ENCODE results near the gene CYP46A1.

The CYP46A1 gene

GRCh38 chr14:99716091-99716849 lies 32.2 kb downstream of the CYP46A1 start:
- Histone ChIP-seq H3K27me3 (ENCODE audit: control insufficient read depth, insufficient read depth, low read length) (no peaks in the 10 kb centered on the region; the same call in 1 of the 2 replicates), H3K4me1 (ENCODE audit: control insufficient read depth, insufficient read depth, low read length) (no peaks in the 10 kb centered on the region), H3K4me3 (ENCODE audit: low read depth, low read length) (no peak overlapping the region), H3K27ac (ENCODE audit: low read depth, low read length) (no peak overlapping the region), H3K36me3 (ENCODE audit: control insufficient read depth, insufficient read depth, low read length) (no peaks in the 10 kb centered on the region), H3K9me3 (ENCODE audit: control insufficient read depth, insufficient read depth, low read depth, low read length) (peaks cover 4% of the 10 kb centered on the region), H3K9ac (ENCODE audit: low read length) (no peak overlapping the region)

DNA sequence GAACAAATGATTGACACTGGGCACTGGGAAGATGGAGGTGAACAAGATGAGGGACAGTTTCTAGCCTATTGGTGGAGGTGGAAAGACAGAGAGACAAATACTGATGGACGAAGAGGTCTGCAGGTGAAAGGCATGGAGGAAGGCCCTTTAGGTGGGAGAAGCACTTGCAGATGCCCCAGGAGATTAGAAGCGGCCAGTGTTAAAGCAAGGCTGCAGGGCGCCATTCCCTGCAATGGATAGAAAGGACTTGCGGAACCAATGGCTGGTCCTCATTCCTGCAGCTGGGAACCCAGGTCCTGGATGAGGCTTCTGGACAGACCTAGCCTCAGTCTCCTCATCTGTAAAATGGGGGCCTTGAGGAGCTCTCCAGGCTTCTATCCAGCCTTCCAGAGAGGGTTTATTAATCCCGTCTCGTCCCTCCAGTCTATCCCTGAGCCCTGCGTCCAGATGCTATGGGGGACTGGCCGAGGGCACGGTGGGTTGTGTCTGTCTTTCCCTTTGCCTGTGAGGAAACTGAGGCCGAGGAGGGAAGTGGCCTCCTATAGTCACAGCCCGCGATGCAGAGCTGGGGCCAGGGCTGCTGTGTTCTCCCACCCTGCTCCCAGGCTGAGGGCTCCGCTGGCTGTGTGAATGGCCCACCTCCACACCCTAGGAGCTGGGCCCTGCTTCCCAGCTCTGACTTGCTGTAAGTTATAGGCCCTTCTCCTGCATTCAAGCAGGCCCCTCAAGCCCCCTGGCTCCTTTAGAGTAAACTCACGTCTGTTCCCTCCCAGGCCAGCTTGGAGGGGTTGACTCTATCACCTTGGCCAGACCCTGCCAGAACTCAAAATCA lies 33.0 kb downstream of the CYP46A1 start:
- no peaks in the 10 kb centered on the region for H3K4me1 ChIP-seq (ENCODE audit: control insufficient read depth, insufficient read depth, low read length)
- no peak overlapping the region for H3K4me3 ChIP-seq (ENCODE audit: low read depth, low read length)
- H3K27ac ChIP-seq (ENCODE audit: low read depth, low read length): no peak overlapping the region
- no peaks in the 10 kb centered on the region; the same call in 1 of the 2 replicates for H3K9me3 ChIP-seq (ENCODE audit: control insufficient read depth, insufficient read depth, low read depth, low read length)
- H3K36me3 ChIP-seq (ENCODE audit: control insufficient read depth, insufficient read depth, low read length): no peaks in the 10 kb centered on the region
- H3K27me3 ChIP-seq (ENCODE audit: control insufficient read depth, insufficient read depth, low read length): no peaks in the 10 kb centered on the region
- no peak overlapping the region for H3K9ac ChIP-seq (ENCODE audit: low read length)

DNA sequence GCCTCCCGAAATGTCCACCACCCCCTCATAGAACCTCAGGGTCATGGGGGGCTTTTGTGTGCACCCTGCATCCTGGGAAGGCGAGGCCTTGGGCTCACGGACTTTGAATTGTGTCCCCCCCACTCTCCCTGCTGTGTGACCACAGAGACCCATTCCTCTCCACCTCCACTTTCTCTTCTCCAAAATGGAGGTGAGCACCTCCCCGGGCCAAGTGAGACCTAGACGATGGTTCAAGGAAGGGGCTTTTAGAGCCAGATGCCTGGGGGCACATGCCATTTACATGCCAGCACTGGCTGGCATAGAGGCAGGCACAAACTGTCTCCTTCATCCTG lies 33.5 kb downstream of the CYP46A1 start:
- H3K9ac ChIP-seq (ENCODE audit: low read length): no peak overlapping the region
- no peaks in the 10 kb centered on the region for H3K4me1 ChIP-seq (ENCODE audit: control insufficient read depth, insufficient read depth, low read length)
- H3K4me3 ChIP-seq (ENCODE audit: low read depth, low read length): no peak overlapping the region
- H3K9me3 ChIP-seq (ENCODE audit: control insufficient read depth, insufficient read depth, low read depth, low read length): no peaks in the 10 kb centered on the region
- no peaks in the 10 kb centered on the region for H3K27me3 ChIP-seq (ENCODE audit: control insufficient read depth, insufficient read depth, low read length)
- no peaks in the 10 kb centered on the region for H3K36me3 ChIP-seq (ENCODE audit: control insufficient read depth, insufficient read depth, low read length)
- H3K27ac ChIP-seq (ENCODE audit: low read depth, low read length): no peak overlapping the region

GRCh38 chr14:99718031-99718810 lies 34.1 kb downstream of the CYP46A1 start:
- Histone ChIP-seq H3K27ac (ENCODE audit: low read depth, low read length) (no peak overlapping the region), H3K27me3 (ENCODE audit: control insufficient read depth, insufficient read depth, low read length) (no peaks in the 10 kb centered on the region), H3K36me3 (ENCODE audit: control insufficient read depth, insufficient read depth, low read length) (no peaks in the 10 kb centered on the region), H3K9me3 (ENCODE audit: control insufficient read depth, insufficient read depth, low read depth, low read length) (no peaks in the 10 kb centered on the region), H3K4me3 (ENCODE audit: low read depth, low read length) (no peak overlapping the region), H3K9ac (ENCODE audit: low read length) (no peak overlapping the region), H3K4me1 (ENCODE audit: control insufficient read depth, insufficient read depth, low read length) (no peaks in the 10 kb centered on the region)

DNA sequence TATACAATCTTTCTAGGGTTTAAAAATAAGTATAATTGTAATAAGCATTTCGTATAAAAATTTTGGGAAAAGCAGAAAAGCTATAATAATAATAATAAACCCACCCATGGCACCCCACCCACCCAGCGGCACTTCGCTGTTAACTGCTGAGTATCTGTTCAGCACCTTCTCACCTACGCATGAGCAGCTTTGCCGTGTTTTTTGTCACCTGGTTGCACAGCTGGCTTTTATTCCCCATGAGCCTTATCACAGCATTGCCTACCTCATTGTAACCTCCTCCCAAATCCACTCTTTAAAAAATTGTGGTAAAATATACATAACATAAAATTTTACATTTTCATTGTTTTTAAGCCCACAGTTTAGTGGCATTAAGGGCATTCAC lies 34.7 kb downstream of the CYP46A1 start:
- Histone ChIP-seq H3K9ac (ENCODE audit: low read length) (no peak overlapping the region), H3K27me3 (ENCODE audit: control insufficient read depth, insufficient read depth, low read length) (no peaks in the 10 kb centered on the region), H3K9me3 (ENCODE audit: control insufficient read depth, insufficient read depth, low read depth, low read length) (no peaks in the 10 kb centered on the region), H3K4me1 (ENCODE audit: control insufficient read depth, insufficient read depth, low read length) (no peaks in the 10 kb centered on the region), H3K4me3 (ENCODE audit: low read depth, low read length) (no peak overlapping the region), H3K27ac (ENCODE audit: low read depth, low read length) (no peak overlapping the region), H3K36me3 (ENCODE audit: control insufficient read depth, insufficient read depth, low read length) (no peaks in the 10 kb centered on the region)

GRCh38 chr14:99720941-99721791 lies 37.1 kb downstream of the CYP46A1 start:
- Histone ChIP-seq H3K4me1 (ENCODE audit: control insufficient read depth, insufficient read depth, low read length) (no peaks in the 10 kb centered on the region), H3K27ac (ENCODE audit: low read depth, low read length) (no peak overlapping the region), H3K9ac (ENCODE audit: low read length) (no peak overlapping the region), H3K4me3 (ENCODE audit: low read depth, low read length) (no peak overlapping the region), H3K36me3 (ENCODE audit: control insufficient read depth, insufficient read depth, low read length) (no peaks in the 10 kb centered on the region), H3K9me3 (ENCODE audit: control insufficient read depth, insufficient read depth, low read depth, low read length) (no peaks in the 10 kb centered on the region), H3K27me3 (ENCODE audit: control insufficient read depth, insufficient read depth, low read length) (no peaks in the 10 kb centered on the region)

GRCh38 chr14:99721792-99722516 lies 37.9 kb downstream of the CYP46A1 start:
- H3K27me3 ChIP-seq (ENCODE audit: control insufficient read depth, insufficient read depth, low read length): no peaks in the 10 kb centered on the region
- H3K9me3 ChIP-seq (ENCODE audit: control insufficient read depth, insufficient read depth, low read depth, low read length): no peaks in the 10 kb centered on the region
- H3K4me1 ChIP-seq (ENCODE audit: control insufficient read depth, insufficient read depth, low read length): no peaks in the 10 kb centered on the region
- H3K27ac ChIP-seq (ENCODE audit: low read depth, low read length): no peak overlapping the region
- H3K36me3 ChIP-seq (ENCODE audit: control insufficient read depth, insufficient read depth, low read length): no peaks in the 10 kb centered on the region
- no peak overlapping the region for H3K4me3 ChIP-seq (ENCODE audit: low read depth, low read length)
- H3K9ac ChIP-seq (ENCODE audit: low read length): no peak overlapping the region

- Histone ChIP-seq H3K9ac (ENCODE audit: low read length) (no peak overlapping the region), H3K4me1 (ENCODE audit: control insufficient read depth, insufficient read depth, low read length) (no peaks in the 10 kb centered on the region), H3K4me3 (ENCODE audit: low read depth, low read length) (no peak overlapping the region), H3K36me3 (ENCODE audit: control insufficient read depth, insufficient read depth, low read length) (no peaks in the 10 kb centered on the region), H3K27ac (ENCODE audit: low read depth, low read length) (no peak overlapping the region), H3K9me3 (ENCODE audit: control insufficient read depth, insufficient read depth, low read depth, low read length) (no peaks in the 10 kb centered on the region), H3K27me3 (ENCODE audit: control insufficient read depth, insufficient read depth, low read length) (no peaks in the 10 kb centered on the region)
Observed at GRCh38 chr14:99722741-99723140, 38.6 kb downstream of the CYP46A1 start.

- Histone ChIP-seq H3K4me1 (ENCODE audit: control insufficient read depth, insufficient read depth, low read length) (no peaks in the 10 kb centered on the region), H3K9me3 (ENCODE audit: control insufficient read depth, insufficient read depth, low read depth, low read length) (no peaks in the 10 kb centered on the region), H3K27ac (ENCODE audit: low read depth, low read length) (no peak overlapping the region), H3K36me3 (ENCODE audit: control insufficient read depth, insufficient read depth, low read length) (no peaks in the 10 kb centered on the region), H3K9ac (ENCODE audit: low read length) (no peak overlapping the region), H3K4me3 (ENCODE audit: low read depth, low read length) (no peak overlapping the region), H3K27me3 (ENCODE audit: control insufficient read depth, insufficient read depth, low read length) (no peaks in the 10 kb centered on the region)
Observed at GRCh38 chr14:99724196-99724891, 40.2 kb downstream of the CYP46A1 start.
